GM19099 (cell line): ENCODE results near the gene SLC9A2.

Experiments used
- POLR2A ChIP-seq: IDR thresholded peaks from 3 replicates; pipeline ENCODE4 v1.6.1; 2011; ENCODE audit warnings: low read depth; ENCODE audit not compliant: insufficient read length; ENCODE audit errors: extremely low read depth

SLC9A2 gene

DNA sequence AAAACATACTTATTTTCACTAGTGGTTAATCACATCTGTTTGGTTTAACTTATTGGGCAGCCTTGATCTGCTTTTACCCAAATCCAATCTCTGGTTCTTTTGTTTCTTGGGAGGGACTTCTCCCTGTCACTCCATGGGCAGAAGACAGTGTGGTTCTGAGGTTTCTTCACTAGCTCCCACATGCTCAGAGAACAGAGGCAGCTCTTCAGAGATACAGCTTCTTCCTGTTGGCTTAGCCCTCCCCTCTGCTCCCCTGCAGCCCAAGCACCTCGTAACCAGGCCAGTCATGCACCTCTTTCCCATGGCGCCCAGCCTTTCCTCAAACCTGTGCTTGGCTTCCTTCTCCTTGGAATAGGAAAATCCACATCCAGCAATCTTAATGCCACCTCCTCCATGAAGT is 32.8 kb downstream of the SLC9A2 start:
- no peak for TF ChIP-seq POLR2A

DNA sequence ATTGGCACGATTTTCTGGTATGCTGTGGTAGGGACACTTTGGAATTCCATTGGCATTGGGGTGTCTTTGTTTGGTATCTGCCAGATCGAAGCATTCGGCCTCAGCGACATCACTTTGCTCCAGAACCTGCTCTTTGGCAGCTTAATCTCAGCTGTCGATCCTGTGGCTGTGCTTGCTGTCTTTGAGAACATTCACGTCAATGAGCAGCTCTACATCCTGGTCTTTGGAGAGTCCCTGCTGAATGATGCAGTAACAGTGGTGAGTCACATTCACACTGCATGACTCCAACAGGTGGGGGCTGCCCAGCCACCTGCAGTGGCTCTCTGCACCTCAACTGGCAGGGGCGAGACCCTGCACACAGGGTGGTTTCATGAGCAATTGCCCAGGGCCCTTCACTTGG is 38.4 kb downstream of the SLC9A2 start:
- no peak for TF ChIP-seq POLR2A

DNA sequence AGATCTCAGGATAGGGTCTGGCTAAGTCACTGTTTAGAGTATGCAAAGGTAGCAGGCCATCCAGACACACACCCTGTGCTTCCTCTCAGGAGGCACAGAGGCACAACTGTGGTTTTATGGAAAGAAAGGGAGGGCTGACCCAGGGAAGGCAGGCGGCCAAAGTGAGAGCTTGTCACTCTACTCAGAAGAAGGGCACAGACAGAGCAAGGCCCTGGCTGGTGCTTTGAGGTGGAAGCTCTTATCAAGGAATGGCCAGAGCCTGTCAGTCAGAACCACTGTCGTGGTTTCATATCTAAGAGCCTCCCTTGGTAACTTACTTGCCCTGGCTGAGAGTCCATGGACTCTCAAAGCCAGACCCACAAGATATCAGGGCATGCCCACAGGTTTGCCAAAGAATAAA is 40.7 kb downstream of the SLC9A2 start:
- TF ChIP-seq POLR2A, result no peak

DNA sequence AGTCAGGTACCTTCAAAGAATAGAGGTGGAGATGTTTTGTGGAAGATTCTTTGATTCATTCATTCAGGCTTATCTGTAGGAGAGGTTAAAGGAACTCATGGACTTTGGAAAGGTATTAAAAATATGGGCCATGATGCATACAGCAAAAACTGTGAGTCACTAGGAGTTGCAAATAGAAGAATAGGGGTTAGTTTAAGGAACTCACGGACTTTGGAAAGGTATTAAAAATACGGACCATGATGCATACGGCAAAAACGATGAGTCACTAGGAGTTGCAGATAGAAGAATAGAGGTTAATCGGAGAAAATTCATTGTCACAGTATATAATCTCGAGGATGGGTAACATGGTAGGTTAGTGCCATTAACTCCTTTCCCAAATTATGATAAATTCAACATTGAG is 41.2 kb downstream of the SLC9A2 start:
- TF ChIP-seq POLR2A, result no peak

DNA sequence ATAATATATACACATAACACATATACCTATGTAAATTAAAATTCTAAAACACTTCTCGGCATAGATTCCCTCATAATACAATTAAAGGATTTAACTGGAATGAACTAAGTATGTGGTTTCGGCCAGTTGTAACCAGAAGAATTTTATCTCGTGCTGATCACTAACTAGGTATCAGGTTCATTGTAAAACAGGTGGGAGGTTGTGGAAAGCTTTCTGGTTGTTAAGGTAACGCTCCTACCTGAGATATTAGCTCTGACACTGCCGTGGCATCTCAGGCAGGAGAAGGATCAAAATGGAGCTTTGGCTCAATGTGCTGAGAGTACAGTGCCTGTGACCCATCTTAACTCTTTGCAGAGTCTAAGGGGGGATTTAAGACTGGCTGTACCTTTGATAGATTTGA is 42.5 kb downstream of the SLC9A2 start:
- no peak for TF ChIP-seq POLR2A

DNA sequence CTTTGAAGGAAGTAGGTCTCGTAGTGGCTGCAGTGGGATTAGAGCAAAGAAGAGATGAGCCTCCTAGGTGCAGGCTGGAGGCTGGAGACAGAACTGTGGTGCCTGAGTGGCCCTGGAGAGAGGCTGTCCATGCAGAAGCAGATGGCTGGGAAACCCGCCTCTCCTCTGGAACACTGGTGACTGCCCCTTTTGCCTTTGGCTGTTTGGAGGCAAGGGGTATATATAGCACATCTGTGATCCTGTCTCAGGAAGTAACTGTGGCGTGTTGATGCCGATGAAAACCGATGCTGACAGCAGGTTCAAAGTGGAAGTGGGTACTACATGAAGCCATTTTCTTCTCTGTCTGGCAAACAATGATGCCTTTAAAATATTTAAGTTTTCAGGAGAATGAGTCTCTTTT is 43.5 kb downstream of the SLC9A2 start:
- TF ChIP-seq POLR2A, result no peak

DNA sequence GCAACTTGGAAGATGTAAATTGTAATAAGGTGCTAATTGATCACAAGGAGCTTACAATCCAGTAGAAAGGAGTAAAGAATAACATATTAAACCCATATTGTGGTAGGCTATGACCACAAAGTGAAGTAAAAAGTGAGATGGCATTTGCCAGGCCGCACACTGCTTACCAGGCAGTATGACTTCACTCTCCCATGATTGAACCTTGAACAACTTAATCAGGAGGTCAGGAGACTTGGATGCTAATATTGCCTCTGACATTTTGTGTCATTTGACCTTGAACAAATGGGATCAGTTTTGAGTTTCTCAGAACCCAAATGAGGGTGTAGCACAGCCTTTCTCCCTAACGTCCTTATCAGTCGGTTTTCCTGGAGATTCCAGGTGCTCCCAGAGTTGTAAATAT is 44.0 kb downstream of the SLC9A2 start:
- TF ChIP-seq POLR2A, result no peak

DNA sequence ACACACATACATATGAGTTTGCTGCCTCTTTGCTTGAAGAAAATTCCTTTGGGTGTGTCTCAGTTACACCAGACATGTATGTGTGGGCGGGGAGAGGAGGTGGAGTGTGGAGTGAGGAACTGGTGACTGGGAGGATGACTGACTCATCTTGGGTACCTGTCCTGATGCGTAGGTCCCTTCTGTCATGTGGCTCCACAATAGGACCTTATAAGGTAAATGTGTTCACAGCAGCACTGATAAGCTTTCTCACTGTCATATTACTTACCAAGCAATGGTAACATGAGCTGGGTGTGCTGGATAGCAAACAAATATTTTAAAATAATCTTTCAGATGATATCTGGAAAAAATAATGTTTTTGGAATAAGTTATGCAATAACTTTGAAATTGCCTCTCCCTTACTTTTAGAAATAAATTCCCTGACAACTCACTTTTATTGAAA is 45.1 kb downstream of the SLC9A2 start:
- no peak for TF ChIP-seq POLR2A

DNA sequence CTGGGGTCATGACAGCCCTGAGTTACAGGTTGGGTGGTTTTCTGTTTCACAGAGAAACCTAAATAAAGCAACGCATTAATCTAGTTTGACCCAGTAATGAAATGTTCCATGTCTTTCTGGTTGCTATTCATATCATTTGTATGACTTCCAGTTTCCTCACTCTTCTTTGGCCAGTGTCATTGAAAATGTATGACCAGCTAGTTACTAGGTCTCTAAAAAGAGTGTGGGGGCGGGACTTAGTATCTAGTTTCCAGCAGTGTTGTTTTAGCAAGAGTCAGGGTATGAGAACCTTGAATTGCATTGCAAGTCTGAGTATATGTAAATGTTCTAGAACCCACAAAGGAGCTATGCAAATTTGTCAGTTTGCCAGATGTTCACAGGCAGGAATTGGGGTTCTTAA is 47.7 kb downstream of the SLC9A2 start:
- TF ChIP-seq POLR2A, result no peak

DNA sequence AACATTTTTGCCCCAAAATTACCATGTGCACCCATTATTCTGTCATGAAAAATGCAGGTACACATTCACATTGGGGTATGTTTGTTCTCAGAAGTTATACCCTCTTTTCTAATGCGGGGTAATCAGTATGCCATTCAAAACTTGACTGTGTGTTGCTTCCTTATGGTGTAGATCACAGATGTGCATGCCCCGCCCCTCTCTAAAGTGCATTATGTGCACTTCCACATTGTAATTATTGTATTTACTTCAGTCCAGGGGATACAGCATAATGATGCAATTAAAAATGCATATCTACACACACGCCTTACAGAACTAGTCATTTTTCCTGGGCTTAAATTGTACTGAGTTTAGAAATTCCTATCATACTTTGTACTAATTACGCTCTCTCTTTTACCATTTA is 48.8 kb downstream of the SLC9A2 start:
- no peak for TF ChIP-seq POLR2A

DNA sequence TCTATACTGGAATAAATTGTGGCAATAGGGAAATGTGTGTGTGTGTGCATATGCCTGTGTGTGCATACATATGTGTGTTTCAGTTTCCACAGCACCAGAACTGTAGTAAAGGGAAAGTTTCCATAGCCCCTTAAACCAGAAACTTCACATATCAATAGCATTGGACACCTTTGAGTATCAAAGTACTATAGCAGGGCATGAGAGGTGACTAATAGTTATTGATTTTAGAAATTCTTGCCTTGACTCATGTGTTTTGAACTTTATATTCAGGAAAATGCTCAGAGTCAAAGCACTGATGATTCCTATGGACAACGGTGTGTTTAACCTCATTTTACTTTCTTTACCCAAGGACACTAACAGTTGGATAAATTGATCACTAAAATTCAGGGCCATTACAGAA is 50.0 kb downstream of the SLC9A2 start:
- no peak for TF ChIP-seq POLR2A

DNA sequence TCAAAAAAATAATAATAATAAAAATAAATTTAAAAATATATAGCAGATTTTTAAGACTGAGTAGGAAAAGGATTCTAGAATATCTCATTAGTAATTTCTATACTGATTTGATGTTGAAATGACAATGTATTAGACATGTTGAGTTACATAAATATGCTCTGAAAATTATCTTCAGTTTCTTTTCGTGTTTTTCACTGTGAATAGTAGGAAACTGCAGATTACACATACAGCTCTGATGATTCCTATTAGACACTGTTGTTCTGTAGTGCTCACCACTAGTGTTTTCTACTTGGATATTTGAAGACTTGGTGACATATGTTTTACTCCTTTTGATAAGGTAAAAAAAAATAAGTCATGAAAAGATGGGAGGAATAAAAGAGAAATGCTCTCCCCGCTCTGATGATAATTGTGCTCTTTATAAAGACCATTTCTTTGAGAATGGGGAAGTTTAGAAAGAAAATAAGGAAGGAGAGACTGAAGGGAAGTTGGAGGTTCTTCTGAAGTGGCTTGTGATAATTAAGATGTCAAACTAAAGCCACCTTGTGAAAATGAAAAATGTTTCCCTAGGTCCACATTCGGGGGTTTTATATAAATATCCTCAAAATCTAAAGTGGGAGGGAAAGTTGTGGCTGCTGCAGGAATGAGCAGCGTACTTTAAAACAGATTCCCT is 52.9 kb downstream of the SLC9A2 start:
- no peak for TF ChIP-seq POLR2A

DNA sequence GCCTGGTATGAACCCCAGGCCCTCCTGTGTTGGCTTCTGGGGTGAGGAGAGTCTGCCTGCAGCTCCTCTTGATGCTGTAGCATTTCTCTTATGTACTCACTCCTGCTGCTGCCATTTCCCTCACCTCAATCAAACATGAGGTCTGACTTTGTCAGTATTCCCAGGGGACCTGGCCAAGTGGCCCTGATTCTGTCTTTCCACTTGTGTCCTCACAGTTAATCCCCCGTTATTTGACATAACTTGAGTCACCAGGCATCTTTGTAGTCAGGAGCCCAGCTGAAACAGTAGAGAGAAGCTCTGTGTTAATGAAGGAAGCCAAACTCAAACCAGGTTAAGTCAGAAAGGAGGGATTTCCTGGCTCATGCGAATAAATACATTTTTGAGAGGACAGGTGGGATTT is 55.0 kb downstream of the SLC9A2 start:
- no peak for TF ChIP-seq POLR2A

DNA sequence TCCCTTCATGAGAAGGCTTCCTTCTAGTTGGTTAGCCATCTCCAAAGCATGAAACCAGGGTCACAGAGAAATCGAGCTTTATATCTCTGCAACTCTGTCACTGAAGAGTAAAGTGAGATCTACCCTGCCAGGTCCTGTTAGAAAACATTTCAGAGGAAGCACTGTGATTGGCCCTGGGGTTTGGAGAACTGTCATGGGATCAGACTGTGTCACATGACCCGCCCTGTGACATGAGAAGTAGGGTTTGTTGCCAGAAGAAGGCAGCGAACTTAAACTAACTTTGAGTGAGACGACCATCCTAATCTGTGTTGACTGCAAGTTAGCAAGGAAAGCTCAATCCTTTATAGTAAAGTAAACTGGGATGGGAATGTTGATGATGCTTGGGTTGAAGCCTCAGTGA is 55.5 kb downstream of the SLC9A2 start:
- TF ChIP-seq POLR2A, result no peak

DNA sequence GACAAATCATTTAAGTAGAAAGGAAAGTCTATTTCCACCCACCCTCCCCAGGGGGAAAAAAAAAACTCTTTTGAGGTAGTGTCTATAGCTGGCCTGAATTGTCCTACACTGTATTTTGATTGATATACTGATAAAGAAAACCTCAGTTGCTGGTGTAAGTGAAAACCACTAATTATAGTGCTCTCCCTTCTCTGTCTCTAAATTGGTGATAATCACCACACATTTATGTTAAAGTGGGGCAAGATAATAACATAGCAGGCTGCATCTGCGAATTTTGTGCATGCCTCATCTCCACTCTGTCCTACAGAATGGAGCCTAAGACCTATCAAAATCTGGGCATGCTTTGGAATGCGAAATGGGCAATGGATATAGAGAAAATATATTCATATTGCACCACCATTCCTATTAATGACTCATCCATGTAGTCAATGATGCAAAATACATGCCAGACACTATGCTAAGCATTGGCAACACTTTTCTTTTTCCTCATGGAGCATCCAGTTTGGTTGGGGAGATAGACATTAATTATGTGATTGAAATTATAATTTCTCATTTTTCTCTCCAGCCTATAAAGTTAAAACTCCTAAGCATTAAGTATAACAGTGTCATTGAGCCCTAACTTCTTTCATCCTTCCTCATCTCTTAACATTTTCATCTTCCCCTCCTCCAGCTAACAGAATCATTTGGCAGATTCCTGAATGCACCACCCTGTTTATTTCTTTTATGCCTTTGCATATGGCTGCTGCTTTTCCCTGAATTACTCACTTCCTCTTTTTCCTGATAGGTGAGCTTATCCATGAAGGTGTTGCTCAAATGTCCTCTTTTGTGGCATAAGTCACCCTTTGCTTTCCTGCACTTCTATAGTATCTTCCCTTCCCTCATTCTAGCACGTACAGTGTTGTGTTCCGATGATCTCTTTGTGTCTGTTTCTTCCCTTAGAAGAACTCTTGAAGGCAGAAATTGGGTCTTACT is 58.2 kb downstream of the SLC9A2 start:
- TF ChIP-seq POLR2A, result no peak

DNA sequence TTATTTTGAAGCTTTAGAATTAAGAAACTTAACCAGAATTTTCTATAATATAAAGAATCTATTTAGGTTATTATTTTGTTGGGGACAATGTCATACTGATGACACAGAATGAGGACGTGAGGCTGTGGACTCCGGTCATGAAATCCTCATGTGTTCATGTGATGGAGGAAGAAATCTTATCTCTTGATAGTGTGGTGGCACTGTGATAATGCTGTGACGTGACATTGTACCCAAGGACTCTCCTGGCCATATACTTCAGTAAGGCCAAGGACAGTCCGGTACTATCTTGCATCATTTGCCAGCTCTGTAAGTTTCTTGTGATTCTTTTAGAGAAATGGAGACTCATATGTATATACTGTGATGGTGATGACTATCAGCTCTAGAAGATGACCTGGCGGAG is 59.1 kb downstream of the SLC9A2 start:
- no peak for TF ChIP-seq POLR2A
